ENCODE results near the gene STX17. TPM values are rescaled to one million over a fixed set of nuclear protein-coding genes. Genes with fewer than 3 reads are reported as not detected.

STX17 gene
- total and polyA plus RNA-seq, 10 donors: 3.1 to 52.1 (median 39.9) TPM

- DNase-seq: no peak
Measured at GRCh38 chr9:99998266-99998665, 91.8 kb downstream of the STX17 start.

DNA sequence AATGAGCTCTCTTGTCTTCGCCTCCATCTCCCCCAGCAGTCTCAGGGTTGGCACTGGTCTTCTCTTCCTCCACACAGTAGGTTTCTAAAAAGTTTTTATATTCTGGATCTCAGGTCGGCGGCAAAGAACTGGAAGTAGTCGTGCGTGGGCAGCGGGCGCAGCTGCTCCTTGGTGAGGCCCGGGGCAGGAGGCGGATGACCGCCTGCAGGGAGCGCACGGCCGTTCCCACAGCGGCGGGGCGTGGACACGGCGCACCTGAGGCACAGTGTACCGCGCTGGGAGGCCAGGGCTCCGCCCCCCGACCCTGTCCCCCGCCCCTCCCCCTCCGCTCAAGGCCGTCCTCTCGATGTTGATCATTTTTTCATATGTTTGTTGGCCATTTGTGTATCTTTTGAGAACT, 92.4 kb downstream of the STX17 start:
- TF ChIP-seq POLR2A (IDR thresholded peaks at IDR 0.05): no peak
- TF ChIP-seq, protein P1, sequence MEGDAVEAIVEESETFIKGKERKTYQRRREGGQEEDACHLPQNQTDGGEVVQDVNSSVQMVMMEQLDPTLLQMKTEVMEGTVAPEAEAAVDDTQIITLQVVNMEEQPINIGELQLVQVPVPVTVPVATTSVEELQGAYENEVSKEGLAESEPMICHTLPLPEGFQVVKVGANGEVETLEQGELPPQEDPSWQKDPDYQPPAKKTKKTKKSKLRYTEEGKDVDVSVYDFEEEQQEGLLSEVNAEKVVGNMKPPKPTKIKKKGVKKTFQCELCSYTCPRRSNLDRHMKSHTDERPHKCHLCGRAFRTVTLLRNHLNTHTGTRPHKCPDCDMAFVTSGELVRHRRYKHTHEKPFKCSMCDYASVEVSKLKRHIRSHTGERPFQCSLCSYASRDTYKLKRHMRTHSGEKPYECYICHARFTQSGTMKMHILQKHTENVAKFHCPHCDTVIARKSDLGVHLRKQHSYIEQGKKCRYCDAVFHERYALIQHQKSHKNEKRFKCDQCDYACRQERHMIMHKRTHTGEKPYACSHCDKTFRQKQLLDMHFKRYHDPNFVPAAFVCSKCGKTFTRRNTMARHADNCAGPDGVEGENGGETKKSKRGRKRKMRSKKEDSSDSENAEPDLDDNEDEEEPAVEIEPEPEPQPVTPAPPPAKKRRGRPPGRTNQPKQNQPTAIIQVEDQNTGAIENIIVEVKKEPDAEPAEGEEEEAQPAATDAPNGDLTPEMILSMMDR (IDR thresholded peaks at IDR 0.05 in 8 of 11, conservative IDR thresholded peaks at IDR 0.05 in 3 of 11): no peak
- peak in 2 of 3 donors; percentile 7 to 41 for TF ChIP-seq POLR2AphosphoS5 (IDR thresholded peaks at IDR 0.05)
- intact Hi-C loops (cut with DNase I; ENCODE audit: low total_unique reads): no loop called here
- WGBS, 5 donors: 96 to 99% (median 97%) methylated on average over 25 to 26 of the region's 26 CpGs
- Histone ChIP-seq H3K27ac (no peak overlapping the region), H3K9me3 (peaks cover 0 to 19% (median 11%) of the 10 kb centered on the region in 8 donors), H3K4me3 (no peak overlapping the region), H3K36me3 (peaks cover 0 to 73% (median 19%) of the 10 kb centered on the region in 6 donors), H3K27me3 (replicated peaks in 1 of 7) (no peaks in the 10 kb centered on the region), H3K4me1 (no peaks in the 10 kb centered on the region)
- DNase-seq: no peak

More at GRCh38 chr9:99998266-99998665, 91.8 kb downstream of the STX17 start:
- Histone ChIP-seq H3K27me3 (replicated peaks in 1 of 7) (no peaks in the 10 kb centered on the region), H3K4me3 (no peak overlapping the region), H3K9me3 (peaks cover 0 to 25% (median 16%) of the 10 kb centered on the region in 8 donors), H3K4me1 (no peaks in the 10 kb centered on the region), H3K27ac (no peak overlapping the region), H3K36me3 (peaks cover 0 to 70% (median 13%) of the 10 kb centered on the region in 6 donors)
- TF ChIP-seq POLR2AphosphoS5 (IDR thresholded peaks at IDR 0.05): peak in 1 of 3 donors; percentile 27
- TF ChIP-seq, protein P1 (IDR thresholded peaks at IDR 0.05 in 8 of 11, conservative IDR thresholded peaks at IDR 0.05 in 3 of 11): no peak
- 93 to 96% (median 96%) methylated on average over 22 of the region's 22 CpGs for WGBS, 5 donors
- intact Hi-C loops (cut with DNase I; ENCODE audit: low total_unique reads): no loop called here

DNA sequence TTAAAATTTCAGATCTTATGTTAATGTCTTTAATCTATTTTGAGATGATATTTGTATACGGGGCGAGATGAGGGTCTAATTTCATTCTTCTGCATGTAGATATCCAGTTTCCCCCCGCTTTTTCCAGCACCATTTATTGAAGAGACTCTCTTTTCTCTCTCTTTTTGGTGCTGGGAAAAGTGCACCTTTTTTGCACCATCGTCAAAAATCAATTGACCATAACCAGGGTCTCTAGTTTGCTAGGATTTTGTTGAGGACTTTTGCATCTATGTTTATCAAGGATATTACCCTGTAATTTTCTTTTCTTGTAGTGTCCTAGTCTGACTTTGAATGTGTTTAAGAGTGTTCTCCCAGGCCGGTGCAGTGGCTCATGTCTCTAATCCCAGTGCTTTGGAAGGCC, 93.3 kb downstream of the STX17 start:
- WGBS, 5 donors: 96 to 100% (median 99%) methylated on average over 5 of the region's 5 CpGs
- Histone ChIP-seq H3K27me3 (replicated peaks in 1 of 7) (no peaks in the 10 kb centered on the region), H3K9me3 (peaks cover 0 to 11% (median 2%) of the 10 kb centered on the region in 8 donors), H3K4me3 (no peak overlapping the region), H3K36me3 (peaks cover 0 to 74% (median 27%) of the 10 kb centered on the region in 6 donors), H3K27ac (no peak overlapping the region), H3K4me1 (no peaks in the 10 kb centered on the region)
- DNase-seq: no peak
- intact Hi-C loops (cut with DNase I; ENCODE audit: low total_unique reads): no loop called here
- TF ChIP-seq POLR2AphosphoS5 (IDR thresholded peaks at IDR 0.05) (no peak), POLR2A (IDR thresholded peaks at IDR 0.05) (no peak)
- TF ChIP-seq, protein P1 (IDR thresholded peaks at IDR 0.05 in 8 of 11, conservative IDR thresholded peaks at IDR 0.05 in 3 of 11): no peak

- H3K9me3 ChIP-seq: peaks cover 0 to 15% (median 12%) of the 10 kb centered on the region in 8 donors
- DNase-seq: no peak
- 61 to 67% (median 64%) methylated on average over 1 of the region's 1 CpG for WGBS, 5 donors
- no peak overlapping the region for H3K27ac ChIP-seq
- intact Hi-C loops (cut with DNase I; ENCODE audit: low total_unique reads): loop anchor here (5.0 kb wide), 1 partner anchor 204 kb away; no protein-coding TSS in a partner anchor
- H3K4me3 ChIP-seq: no peak overlapping the region
- no peaks in the 10 kb centered on the region for H3K4me1 ChIP-seq
- H3K36me3 ChIP-seq: peaks cover 0 to 86% (median 44%) of the 10 kb centered on the region in 6 donors
- TF ChIP-seq, protein P1 (IDR thresholded peaks at IDR 0.05 in 8 of 11, conservative IDR thresholded peaks at IDR 0.05 in 3 of 11): peak; percentile 27 to 72 (median 63)
- TF ChIP-seq POLR2A (IDR thresholded peaks at IDR 0.05) (no peak), POLR2AphosphoS5 (IDR thresholded peaks at IDR 0.05) (no peak)
- H3K27me3 ChIP-seq (replicated peaks in 1 of 7): no peaks in the 10 kb centered on the region
Measured at GRCh38 chr9:100011062-100011681, 104.7 kb downstream of the STX17 start.

All from spleen (tissue), 11 donors.